MM.1S (cell line): Measurements from ENCODE around the gene CPA5.

Source experiments
- DNase-seq: peaks from one replicate; pipeline ENCODE4 v3.0.0-alpha.2; 2015
- H2AFZ ChIP-seq: fragments of 300-600 bp; sonication (generic); 2 replicates; pipeline ENCODE4 v1.6.0; 2016; ENCODE audit warnings: antibody characterized with exemption, low read length
- H3F3A ChIP-seq: fragments of 300-600 bp; sonication (generic); 2 replicates; pipeline ENCODE4 v1.6.1; 2016; ENCODE audit warnings: mild to moderate bottlenecking, antibody characterized with exemption, low read length, moderate library complexity, mixed read lengths; ENCODE audit not compliant: insufficient read depth
- H3K27ac ChIP-seq: fragments of 300-600 bp; sonication (generic); 2 replicates; pipeline ENCODE4 v1.5.1; 2016; ENCODE audit warnings: mild to moderate bottlenecking, low read length
- H3K27me3 ChIP-seq: fragments of 300-600 bp; sonication (generic); replicated peaks from 2 replicates; pipeline ENCODE4 v1.6.0; 2016; ENCODE audit warnings: low read length; ENCODE audit not compliant: insufficient read depth
- H3K36me3 ChIP-seq: fragments of 300-600 bp; sonication (generic); replicated peaks from 2 replicates; pipeline ENCODE4 v1.6.1; 2016; ENCODE audit warnings: mild to moderate bottlenecking, low read length, mixed read lengths; ENCODE audit not compliant: insufficient read depth
- H3K4me1 ChIP-seq: fragments of 300-600 bp; sonication (generic); 2 replicates; pipeline ENCODE4 v1.6.1; 2016; ENCODE audit warnings: low read length, mixed read lengths
- H3K4me2 ChIP-seq: fragments of 300-600 bp; sonication (generic); 2 replicates; pipeline ENCODE4 v1.6.0; 2016; ENCODE audit warnings: low read depth, low read length
- H3K4me3 ChIP-seq: fragments of 300-600 bp; sonication (generic); 2 replicates; pipeline ENCODE4 v1.5.1; 2016; ENCODE audit warnings: low read length, mixed read lengths
- H3K79me2 ChIP-seq: fragments of 300-600 bp; sonication (generic); 2 replicates; pipeline ENCODE4 v1.6.1; 2016; ENCODE audit warnings: mixed run types, low read length, mixed read lengths
- H3K9ac ChIP-seq: fragments of 300-600 bp; sonication (generic); 2 replicates; pipeline ENCODE4 v1.6.1; 2016; ENCODE audit warnings: low read length, mixed read lengths
- H3K9me2 ChIP-seq: fragments of 300-600 bp; sonication (generic); replicated peaks from 2 replicates; pipeline ENCODE4 v1.6.1; 2016; ENCODE audit warnings: mild to moderate bottlenecking, low read length, mixed read lengths; ENCODE audit not compliant: insufficient read depth
- H3K9me3 ChIP-seq: fragments of 300-600 bp; sonication (generic); replicated peaks from 2 replicates; pipeline ENCODE4 v1.6.1; 2016; ENCODE audit warnings: mild to moderate bottlenecking, low read length, mixed read lengths; ENCODE audit not compliant: insufficient read depth
- H4K20me1 ChIP-seq: fragments of 300-600 bp; sonication (generic); 2 replicates; pipeline ENCODE4 v1.6.1; 2016; ENCODE audit warnings: mild to moderate bottlenecking, low read length, moderate library complexity, mixed read lengths; ENCODE audit not compliant: insufficient read depth
- CTCF ChIP-seq: fragments of 300-600 bp; sonication (generic); IDR thresholded peaks from 2 replicates; pipeline ENCODE4 v1.5.1; 2016; ENCODE audit warnings: antibody characterized with exemption, low read length, mixed read lengths
- EZH2 ChIP-seq: fragments of 300-600 bp; sonication (generic); optimal IDR thresholded peaks from 2 replicates; pipeline ENCODE3; 2017; ENCODE audit warnings: low read depth, mild to moderate bottlenecking, antibody characterized with exemption, low read length, mixed read lengths
- EZH2phosphoT487 ChIP-seq: fragments of 300-600 bp; sonication (generic); IDR thresholded peaks from 2 replicates; pipeline ENCODE4 v1.6.1; 2018; ENCODE audit warnings: antibody characterized with exemption, low read length

The CPA5 gene

DNA sequence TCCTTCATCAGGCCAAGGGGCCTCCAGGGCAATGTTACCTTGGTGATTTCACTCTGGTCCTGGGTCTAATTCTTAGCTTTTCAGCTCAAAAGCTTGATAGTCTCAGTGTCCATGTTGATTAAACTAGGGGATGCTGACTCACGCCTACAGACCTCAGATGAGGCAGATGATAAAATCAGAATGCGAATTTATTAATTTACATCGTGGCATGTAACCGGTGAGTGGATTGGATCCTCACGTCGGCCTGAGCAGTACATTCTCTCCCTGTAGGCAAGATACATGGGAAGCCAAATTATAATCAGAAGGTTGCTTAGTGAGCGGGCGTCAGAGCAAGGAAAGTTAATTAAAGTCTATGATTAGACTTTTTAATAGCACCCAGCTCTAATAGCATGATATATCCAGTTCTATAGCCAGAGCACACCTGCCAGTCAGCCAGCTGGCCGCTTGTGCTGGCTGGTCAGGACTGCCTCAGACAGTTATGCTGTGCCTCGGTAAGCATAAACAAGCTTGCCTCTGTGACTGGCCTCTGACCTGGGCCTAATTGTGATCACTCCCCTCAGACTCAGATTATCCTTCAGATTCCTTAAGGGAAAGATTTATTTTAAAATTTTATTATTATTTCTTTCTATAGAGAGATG, 20.2 kb upstream of the CPA5 start:
- H2AFZ ChIP-seq, result no peak overlapping the region
- DNase-seq, result no peak
- no peaks in the 10 kb centered on the region for H3K79me2 ChIP-seq

DNA sequence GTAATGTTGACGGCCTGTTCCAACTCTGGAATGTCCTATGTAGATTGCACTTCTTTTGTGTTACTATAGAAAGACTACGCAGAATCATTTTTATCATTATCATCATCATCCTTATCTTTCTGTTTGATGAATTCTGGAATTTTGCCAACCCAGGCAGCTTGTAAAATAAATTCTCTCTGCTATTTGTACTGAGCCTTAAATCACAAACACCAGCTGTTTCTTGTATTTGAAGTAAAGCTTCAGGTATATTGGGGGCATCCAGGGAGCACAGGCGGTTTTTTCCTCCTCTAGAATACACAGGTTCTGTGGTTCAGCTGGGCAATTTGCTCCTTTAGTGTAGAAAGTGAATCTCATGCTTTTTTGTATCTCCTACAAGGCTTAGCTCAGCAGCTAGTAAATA, 14.9 kb upstream of the CPA5 start:
- Histone ChIP-seq H3K27ac (no peak overlapping the region), H3K79me2 (no peaks in the 10 kb centered on the region), H4K20me1 (no peaks in the 10 kb centered on the region), H3K9ac (no peak overlapping the region), H3K4me2 (no peak overlapping the region), H3K9me3 (no peaks in the 10 kb centered on the region), H3K36me3 (no peaks in the 10 kb centered on the region), H2AFZ (no peak overlapping the region), H3F3A (no peaks in the 10 kb centered on the region), H3K4me3 (no peak overlapping the region), H3K4me1 (no peaks in the 10 kb centered on the region), H3K9me2 (no peaks in the 10 kb centered on the region), H3K27me3 (no peaks in the 10 kb centered on the region)
- TF ChIP-seq EZH2 (no peak), CTCF (no peak), EZH2phosphoT487 (no peak)
- no peak for DNase-seq

More for the DNA sequence above, 20.2 kb upstream of the CPA5 start:
- no peaks in the 10 kb centered on the region for H4K20me1 ChIP-seq
- H3K4me3 ChIP-seq, result no peak overlapping the region
- H3K4me2 ChIP-seq, result no peak overlapping the region
- H3K9me3 ChIP-seq, result no peaks in the 10 kb centered on the region
- no peaks in the 10 kb centered on the region for H3K27me3 ChIP-seq
- H3K9ac ChIP-seq, result no peak overlapping the region
- H3F3A ChIP-seq, result no peaks in the 10 kb centered on the region
- H3K9me2 ChIP-seq, result no peaks in the 10 kb centered on the region
- H3K36me3 ChIP-seq, result no peaks in the 10 kb centered on the region
- no peaks in the 10 kb centered on the region for H3K4me1 ChIP-seq
- no peak overlapping the region for H3K27ac ChIP-seq
- TF ChIP-seq EZH2phosphoT487, result no peak
- TF ChIP-seq CTCF, result no peak
- no peak for TF ChIP-seq EZH2

DNA sequence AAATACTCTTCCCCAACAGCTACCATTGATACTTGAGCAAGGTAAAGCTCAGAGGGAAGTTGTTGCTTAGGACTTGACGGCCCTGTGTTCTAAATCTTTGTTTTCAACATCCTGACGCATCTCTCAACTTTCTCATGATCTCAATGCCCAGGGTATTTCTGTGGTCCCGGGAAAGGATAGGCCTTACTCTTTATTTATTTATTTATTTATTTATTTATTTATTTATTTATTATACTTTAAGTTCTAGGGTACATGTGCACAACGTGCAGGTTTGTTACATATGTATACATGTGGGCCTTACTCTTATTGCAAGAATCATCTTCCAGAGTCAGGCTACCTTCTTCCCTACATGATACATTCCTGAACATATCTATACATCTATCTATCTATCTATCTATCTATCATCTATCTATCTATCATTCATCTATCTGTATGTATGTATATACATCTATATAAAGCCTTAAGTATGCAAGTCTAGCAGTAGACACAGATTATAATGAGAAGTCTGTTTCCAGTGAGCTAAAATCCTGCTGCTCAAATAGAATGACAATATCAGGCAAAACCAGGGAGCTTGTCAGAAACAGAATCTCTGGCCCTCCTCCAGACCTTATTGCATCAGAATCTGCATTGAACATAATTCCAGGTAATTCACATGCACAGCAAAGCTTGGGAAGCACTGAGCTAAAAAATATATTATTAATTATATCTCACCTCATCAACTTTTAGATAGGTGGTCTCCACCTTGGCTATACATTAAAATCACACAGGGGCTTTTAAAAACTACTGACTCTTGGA, 12.2 kb upstream of the CPA5 start:
- Histone ChIP-seq H3K79me2 (no peaks in the 10 kb centered on the region), H3F3A (no peaks in the 10 kb centered on the region), H3K4me2 (no peak overlapping the region), H3K36me3 (no peaks in the 10 kb centered on the region), H3K9me2 (no peaks in the 10 kb centered on the region), H3K9ac (no peak overlapping the region), H3K27ac (no peak overlapping the region), H3K4me3 (no peak overlapping the region), H3K9me3 (no peaks in the 10 kb centered on the region), H3K4me1 (no peaks in the 10 kb centered on the region), H4K20me1 (no peaks in the 10 kb centered on the region), H3K27me3 (no peaks in the 10 kb centered on the region), H2AFZ (no peak overlapping the region)
- TF ChIP-seq EZH2phosphoT487 (no peak), CTCF (no peak), EZH2 (no peak)
- DNase-seq, result no peak
